GM23338 (cell line): ENCODE data around the gene POLR2A. TPM values are rescaled to one million over a fixed set of nuclear protein-coding genes. Genes with fewer than 3 reads are reported as not detected.

Experiments used
- ATAC-seq: fragments of 200-7000 bp; cut with Tn5 transposase; 3 replicates; pipeline ENCODE4 v1.9.1; 2020
- DNase-seq: peaks from one replicate; pipeline ENCODE4 v3.0.0-alpha.2; 2015; ENCODE audit warnings: low spot score
- H2AFZ ChIP-seq: fragments of 200-600 bp; sonication (generic); 2 replicates; pipeline ENCODE4 v1.8.0; 2016; ENCODE audit warnings: antibody characterized with exemption, mild to moderate bottlenecking, moderate library complexity
- H3F3A ChIP-seq: fragments of 200-600 bp; sonication (generic); replicated peaks from 2 replicates; pipeline ENCODE4 v1.8.0; 2017; ENCODE audit warnings: antibody characterized with exemption, mixed run types, low read depth
- H3K27ac ChIP-seq: fragments of 200-600 bp; sonication (generic); 2 replicates; pipeline ENCODE4 v1.6.1; 2016; ENCODE audit warnings: low read depth
- H3K27me3 ChIP-seq: fragments of 200-600 bp; sonication (generic); 2 replicates; pipeline ENCODE4 v1.8.0; 2016; ENCODE audit warnings: mild to moderate bottlenecking, mixed run types, moderate library complexity; ENCODE audit not compliant: insufficient read depth
- H3K36me3 ChIP-seq: fragments of 200-600 bp; sonication (generic); 2 replicates; pipeline ENCODE4 v1.8.0; 2016; ENCODE audit warnings: mild to moderate bottlenecking; ENCODE audit not compliant: insufficient read depth
- H3K4me1 ChIP-seq: fragments of 200-600 bp; sonication (generic); 2 replicates; pipeline ENCODE4 v1.8.0; 2016; ENCODE audit warnings: mild to moderate bottlenecking, moderate library complexity; ENCODE audit not compliant: insufficient read depth
- H3K4me2 ChIP-seq: fragments of 200-600 bp; sonication (generic); 2 replicates; pipeline ENCODE4 v1.7.1; 2017; ENCODE audit warnings: mixed run types
- H3K4me3 ChIP-seq: fragments of 200-600 bp; sonication (generic); 2 replicates; pipeline ENCODE4 v1.6.1; 2016; ENCODE audit warnings: mixed run types
- H3K79me2 ChIP-seq: fragments of 200-600 bp; sonication (generic); replicated peaks from 2 replicates; pipeline ENCODE4 v1.8.0; 2017; ENCODE audit warnings: mild to moderate bottlenecking; ENCODE audit not compliant: insufficient read depth
- H3K9me2 ChIP-seq: fragments of 200-600 bp; sonication (generic); 2 replicates; pipeline ENCODE4 v1.8.0; 2017; ENCODE audit not compliant: insufficient read depth
- H4K20me1 ChIP-seq: fragments of 200-600 bp; sonication (generic); replicated peaks from 2 replicates; pipeline ENCODE4 v1.8.0; 2017; ENCODE audit warnings: mild to moderate bottlenecking; ENCODE audit not compliant: insufficient read depth
- H3K27ac Mint-ChIP-seq: 2 replicates; pipeline ENCODE4 v1.8.0; 2020; ENCODE audit warnings: inconsistent platforms, mild to moderate bottlenecking, moderate library complexity, mixed read lengths
- H3K27me3 Mint-ChIP-seq: 3 replicates; pipeline ENCODE4 v1.8.0; 2022; ENCODE audit warnings: low read depth, mild to moderate bottlenecking, moderate library complexity, mixed read lengths, inconsistent platforms; ENCODE audit not compliant: insufficient read depth, poor library complexity
- H3K36me3 Mint-ChIP-seq: 3 replicates; pipeline ENCODE4 v1.8.0; 2021; ENCODE audit warnings: low read depth, mild to moderate bottlenecking, inconsistent platforms, moderate library complexity, mixed read lengths
- H3K4me1 Mint-ChIP-seq: 3 replicates; pipeline ENCODE4 v1.8.0; 2020; ENCODE audit warnings: mild to moderate bottlenecking, inconsistent platforms, mixed read lengths
- H3K4me3 Mint-ChIP-seq: 3 replicates; pipeline ENCODE4 v1.8.0; 2021; ENCODE audit warnings: moderate library complexity, mild to moderate bottlenecking, inconsistent platforms, mixed read lengths
- H3K9me3 Mint-ChIP-seq: 3 replicates; pipeline ENCODE4 v1.8.0; 2020; ENCODE audit warnings: moderate library complexity, mild to moderate bottlenecking, inconsistent platforms, mixed read lengths
- CREB1 ChIP-seq: fragments of 250-450 bp; sonication (Bioruptor Pico); IDR thresholded peaks from 2 replicates; pipeline ENCODE4 v1.5.0; 2020; ENCODE audit warnings: low read depth, mild to moderate bottlenecking, moderate library complexity
- CTCF ChIP-seq, 2 experiments: fragments of 200-600 bp in 1 of 2; sonication (generic) in 1 of 2; conservative IDR thresholded peaks; 2 replicates each; pipeline versions ENCODE4 v1.5.1 to v1.6.1; 2016 to 2017; ENCODE audit warnings: antibody characterized with exemption in 2 of 2, low read depth in 2 of 2, mild to moderate bottlenecking in 2 of 2, moderate library complexity in 1 of 2
- EZH2 ChIP-seq: fragments of 200-600 bp; sonication (generic); IDR thresholded peaks from one replicate; pipeline ENCODE4 v1.8.0; 2017; ENCODE audit warnings: antibody characterized with exemption, mild to moderate bottlenecking, low read depth; ENCODE audit not compliant: unreplicated experiment
- NANOG ChIP-seq: IDR thresholded peaks from 2 replicates; pipeline ENCODE4 v1.6.1; 2016; ENCODE audit warnings: antibody characterized with exemption, borderline replicate concordance
- POLR2AphosphoS5 ChIP-seq: IDR thresholded peaks from 2 replicates; pipeline ENCODE4 v1.6.1; 2016; ENCODE audit warnings: antibody characterized with exemption, low read depth
- REST ChIP-seq: IDR thresholded peaks from one replicate; pipeline ENCODE4 v1.6.1; 2018; ENCODE audit warnings: antibody characterized with exemption; ENCODE audit not compliant: unreplicated experiment
- polyA plus RNA-seq: library from polyadenylated mRNA; unstranded; fragments of >200 nt; fragmentation: Nextera tagmentation; extraction: Ambion mirVana; gene quantifications from 2 replicates; pipeline ENCODE4 v1.2.1, GENCODE V29; 2016
- small RNA-seq: library from RNA; depleted of rRNA; stranded (forward); fragments of <200 nt; gene quantifications from one replicate; pipeline ENCODE3, GENCODE V24; 2014; ENCODE audit warnings: low replicate concordance
- total RNA-seq: library from RNA; depleted of rRNA; stranded (reverse); fragments of >200 nt; shearing (Covaris generic); gene quantifications from 2 replicates; pipeline ENCODE4 v1.2.3, GENCODE V29; 2014; rRNA removed

POLR2A gene
- total and polyA plus RNA-seq, 2 experiments from 2014 or later: 56.8 to 151 TPM

DNA sequence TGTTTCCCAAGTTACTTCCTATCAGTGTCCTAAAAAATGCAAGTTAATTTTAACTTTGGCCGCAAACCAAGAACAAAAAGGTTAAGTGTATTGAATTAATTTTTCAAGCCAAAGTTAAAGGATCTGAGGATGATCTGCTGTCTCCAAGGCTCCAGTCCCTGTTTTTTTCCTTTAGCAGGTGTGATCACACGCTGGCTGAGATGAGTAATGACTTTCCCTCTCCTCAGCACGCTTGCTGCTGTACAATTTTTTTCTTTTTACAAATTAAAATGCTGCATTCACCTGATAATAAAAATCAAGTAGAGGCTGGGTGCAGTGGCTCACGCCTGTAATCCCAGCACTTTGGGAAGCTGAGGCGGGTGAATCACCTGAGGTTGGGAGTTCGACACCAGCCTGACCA lies 60.7 kb downstream of the POLR2A start (continued):
- no peak for TF ChIP-seq CREB1 (CRISPR knock-in tag)
- no peak for TF ChIP-seq EZH2
- no peak for TF ChIP-seq CTCF (conservative IDR thresholded peaks at IDR 0.05; ENCODE audit: low read depth in 2 of 2)

GRCh38 chr17:7548585-7549400 lies 64.6 kb downstream of the POLR2A start, which contains the start of gene TNFSF12:
Gene TNFSF12 (plus strand): TSS chr17:7549058. CDS start chr17:7549154, 96 bp downstream.
- Histone ChIP-seq H4K20me1 (no peaks in the 10 kb centered on the region), H3K79me2 (no peaks in the 10 kb centered on the region), H3K27ac (no peak within 1 kb of the TSS), H3F3A (peaks cover 14% of the 10 kb centered on the region), H3K36me3 (no peaks in the 10 kb centered on the region), H3K27me3 (peaks cover 13% of the 10 kb centered on the region), H3K4me1 (peaks cover 5% of the 10 kb centered on the region; the same call in 1 of the 2 replicates), H2AFZ (peak within 1 kb of the TSS; percentile 99), H3K4me2 (peak within 1 kb of the TSS; percentile 90), H3K4me3 (peak within 1 kb of the TSS; percentile 84), H3K9me2 (no peaks in the 10 kb centered on the region)
- DNase-seq (peak; percentile 68), ATAC-seq (peak; percentile 87)
- no peaks in the 10 kb centered on the region for H3K9me3 Mint-ChIP-seq
- H3K4me3 Mint-ChIP-seq: peak within 1 kb of the TSS; percentile 80
- no peaks in the 10 kb centered on the region for H3K36me3 Mint-ChIP-seq
- peaks cover 6% of the 10 kb centered on the region; the same call in 1 of the 3 replicates for H3K4me1 Mint-ChIP-seq
- peaks cover 8% of the 10 kb centered on the region for H3K27me3 Mint-ChIP-seq
- no peak for TF ChIP-seq REST
- TF ChIP-seq POLR2AphosphoS5: peak; percentile 70
- TF ChIP-seq NANOG: no peak
- H3K27ac Mint-ChIP-seq: no peak within 1 kb of the TSS

Small RNA genes within 50 kb of the gene (small RNA-seq; reads per million reads assigned to genes)
- gene RF00019: not detected

Other genes with a start within 250 kb of the POLR2A start
Only the 30 nearest of the 40 such genes appear.
- gene SLC2A4, start 202.6 kb upstream of the POLR2A start, total RNA-seq: 10.2 and 13.6 TPM in 2 replicates
- 6.3 and 6.9 TPM in 2 replicates for gene SLC2A4, start 202.6 kb upstream of the POLR2A start, polyA plus RNA-seq
- gene YBX2, start 189.7 kb upstream of the POLR2A start, total RNA-seq: 20.6 and 36.5 TPM in 2 replicates
- 22.1 and 22.5 TPM in 2 replicates for gene YBX2, start 189.7 kb upstream of the POLR2A start, polyA plus RNA-seq
- 791 and 833 TPM in 2 replicates for gene EIF5A, start 176.7 kb upstream of the POLR2A start, total RNA-seq
- gene EIF5A, start 176.7 kb upstream of the POLR2A start, polyA plus RNA-seq: 1,562 and 1,621 TPM in 2 replicates
- gene GPS2, start 169.0 kb upstream of the POLR2A start, total RNA-seq: 64.8 and 83.4 TPM in 2 replicates
- gene GPS2, start 169.0 kb upstream of the POLR2A start, polyA plus RNA-seq: 117 and 122 TPM in 2 replicates
- gene NEURL4, start 155.0 kb upstream of the POLR2A start, total RNA-seq: 36.8 and 42.3 TPM in 2 replicates
- 6.3 and 6.7 TPM in 2 replicates for gene NEURL4, start 155.0 kb upstream of the POLR2A start, polyA plus RNA-seq
- gene ACAP1, start 147.8 kb upstream of the POLR2A start, total RNA-seq: 30.7 and 35.8 TPM in 2 replicates
- gene ACAP1, start 147.8 kb upstream of the POLR2A start, polyA plus RNA-seq: 40.1 and 43.9 TPM in 2 replicates
- gene KCTD11, start 132.2 kb upstream of the POLR2A start, total RNA-seq: 7.7 and 8.8 TPM in 2 replicates
- 2.2 and 2.3 TPM in 2 replicates for gene KCTD11, start 132.2 kb upstream of the POLR2A start, polyA plus RNA-seq
- not detected in 2 replicates for gene TMEM95, start 129.2 kb upstream of the POLR2A start, total RNA-seq
- not detected in 2 replicates for gene TMEM95, start 129.2 kb upstream of the POLR2A start, polyA plus RNA-seq
- gene TNK1, start 103.3 kb upstream of the POLR2A start, total RNA-seq: 8.9 and 15.0 TPM in 2 replicates
- gene TNK1, start 103.3 kb upstream of the POLR2A start, polyA plus RNA-seq: 6.1 TPM in 2 replicates
- gene PLSCR3, start 89.8 kb upstream of the POLR2A start, total RNA-seq: 34.3 and 41.7 TPM in 2 replicates
- gene PLSCR3, start 89.8 kb upstream of the POLR2A start, polyA plus RNA-seq: 29.5 and 30.0 TPM in 2 replicates
- 127 and 138 TPM in 2 replicates for gene TMEM256, start 80.3 kb upstream of the POLR2A start, total RNA-seq
- 197 and 227 TPM in 2 replicates for gene TMEM256, start 80.3 kb upstream of the POLR2A start, polyA plus RNA-seq
- gene NLGN2, start 76.5 kb upstream of the POLR2A start, total RNA-seq: 26.8 and 38.7 TPM in 2 replicates
- gene NLGN2, start 76.5 kb upstream of the POLR2A start, polyA plus RNA-seq: 14.4 TPM in 2 replicates
- not detected in 2 replicates for gene SPEM1, start 64.0 kb upstream of the POLR2A start, total RNA-seq
- gene SPEM1, start 64.0 kb upstream of the POLR2A start, polyA plus RNA-seq: not detected in 2 replicates
- not detected in 2 replicates for gene SPEM2, start 58.8 kb upstream of the POLR2A start, total RNA-seq
- gene SPEM2, start 58.8 kb upstream of the POLR2A start, polyA plus RNA-seq: not detected in 2 replicates
- gene SPEM3, start 55.5 kb upstream of the POLR2A start, total RNA-seq: not detected in 2 replicates
- gene SPEM3, start 55.5 kb upstream of the POLR2A start, polyA plus RNA-seq: not detected in 2 replicates
- gene TMEM102, start 48.9 kb upstream of the POLR2A start, total RNA-seq: 15.1 and 23.2 TPM in 2 replicates
- gene TMEM102, start 48.9 kb upstream of the POLR2A start, polyA plus RNA-seq: 6.1 and 6.4 TPM in 2 replicates
- 16.6 TPM in 2 replicates for gene FGF11, start 44.9 kb upstream of the POLR2A start, total RNA-seq
- 11.1 and 13.3 TPM in 2 replicates for gene FGF11, start 44.9 kb upstream of the POLR2A start, polyA plus RNA-seq
- 11.2 and 12.0 TPM in 2 replicates for gene CHRNB1, start 39.3 kb upstream of the POLR2A start, total RNA-seq
- 10.0 and 11.1 TPM in 2 replicates for gene CHRNB1, start 39.3 kb upstream of the POLR2A start, polyA plus RNA-seq
- 6.9 and 11.2 TPM in 2 replicates for gene ZBTB4, start 4.7 kb upstream of the POLR2A start, total RNA-seq
- gene ZBTB4, start 4.7 kb upstream of the POLR2A start, polyA plus RNA-seq: 3.6 and 4.2 TPM in 2 replicates
- gene SLC35G6, start 2.9 kb upstream of the POLR2A start, total RNA-seq: not detected in 2 replicates
- gene SLC35G6, start 2.9 kb upstream of the POLR2A start, polyA plus RNA-seq: 0.16 TPM in 1 of 2 replicates, not detected in the other
- gene TNFSF12, start 64.7 kb downstream of the POLR2A start, total RNA-seq: 1.6 and 6.0 TPM in 2 replicates
- 3.5 and 5.1 TPM in 2 replicates for gene TNFSF12, start 64.7 kb downstream of the POLR2A start, polyA plus RNA-seq
- 1.5 TPM in 1 of 2 replicates, not detected in the other for gene TNFSF13, start 74.4 kb downstream of the POLR2A start, total RNA-seq
- 1.9 and 2.2 TPM in 2 replicates for gene TNFSF13, start 74.4 kb downstream of the POLR2A start, polyA plus RNA-seq
- gene SENP3, start 77.6 kb downstream of the POLR2A start, total RNA-seq: 125 and 138 TPM in 2 replicates
- gene SENP3, start 77.6 kb downstream of the POLR2A start, polyA plus RNA-seq: 5.5 and 6.5 TPM in 2 replicates
- gene CD68, start 95.3 kb downstream of the POLR2A start, total RNA-seq: 0.62 TPM in 1 of 2 replicates, not detected in the other
- gene CD68, start 95.3 kb downstream of the POLR2A start, polyA plus RNA-seq: not detected in 2 replicates
- gene MPDU1, start 99.5 kb downstream of the POLR2A start, total RNA-seq: 196 and 216 TPM in 2 replicates
- 65.1 and 65.8 TPM in 2 replicates for gene MPDU1, start 99.5 kb downstream of the POLR2A start, polyA plus RNA-seq
- 23.6 and 43.0 TPM in 2 replicates for gene SOX15, start 105.7 kb downstream of the POLR2A start, total RNA-seq
- 29.9 and 37.7 TPM in 2 replicates for gene SOX15, start 105.7 kb downstream of the POLR2A start, polyA plus RNA-seq
- 20.3 and 24.4 TPM in 2 replicates for gene FXR2, start 130.5 kb downstream of the POLR2A start, total RNA-seq
- gene FXR2, start 130.5 kb downstream of the POLR2A start, polyA plus RNA-seq: 8.6 and 10.9 TPM in 2 replicates
- gene SAT2, start 143.5 kb downstream of the POLR2A start, total RNA-seq: 52.7 and 56.7 TPM in 2 replicates
- gene SAT2, start 143.5 kb downstream of the POLR2A start, polyA plus RNA-seq: 69.4 and 74.4 TPM in 2 replicates
- gene SHBG, start 145.8 kb downstream of the POLR2A start, total RNA-seq: 0.38 and 0.66 TPM in 2 replicates
- 0.48 and 0.90 TPM in 2 replicates for gene SHBG, start 145.8 kb downstream of the POLR2A start, polyA plus RNA-seq
- 11.2 and 14.9 TPM in 2 replicates for gene ATP1B2, start 166.6 kb downstream of the POLR2A start, total RNA-seq
- 33.1 and 35.3 TPM in 2 replicates for gene ATP1B2, start 166.6 kb downstream of the POLR2A start, polyA plus RNA-seq